BLaER1 treated with 17β-estradiol and CSF1 and Interleukin-3, amounts not matched to agents 10 nM and 100 nM (cell line): ENCODE data around the gene MMADHC.

Experiments used
- H3K27ac ChIP-seq, 11 experiments: shearing (Covaris generic); formaldehyde crosslinking; 2 replicates each; pipeline ENCODE4 v1.8.1; 2022
- H3K27me3 ChIP-seq, 11 experiments: shearing (Covaris generic); formaldehyde crosslinking; 2 replicates each; pipeline ENCODE4 v1.8.1; 2022
- H3K36me3 ChIP-seq, 11 experiments: shearing (Covaris generic); formaldehyde crosslinking; 2 replicates each; pipeline ENCODE4 v1.8.1; 2022
- H3K4me1 ChIP-seq, 10 experiments: shearing (Covaris generic); formaldehyde crosslinking; 2 replicates each; pipeline ENCODE4 v1.8.1; 2022
- H3K4me2 ChIP-seq, 11 experiments: shearing (Covaris generic); formaldehyde crosslinking; 2 replicates each; pipeline ENCODE4 v1.8.1; 2022
- H3K4me3 ChIP-seq, 10 experiments: shearing (Covaris generic); formaldehyde crosslinking; 2 replicates each; pipeline ENCODE4 v1.8.1; 2022
- H3K9ac ChIP-seq, 11 experiments: shearing (Covaris generic); formaldehyde crosslinking; 2 replicates each; pipeline ENCODE4 v1.8.1; 2022
- H3K9me3 ChIP-seq, 11 experiments: shearing (Covaris generic); formaldehyde crosslinking; replicated peaks in 1 of 11; 2 replicates each; pipeline ENCODE4 v1.8.1; 2022
- H4K20me1 ChIP-seq, 11 experiments: shearing (Covaris generic); formaldehyde crosslinking; 2 replicates each; pipeline ENCODE4 v1.8.1; 2022
- Cebpa-rat ChIP-seq, 11 experiments: shearing (Covaris generic); IDR thresholded peaks; 2 replicates each; pipeline ENCODE4 v1.8.1; 2022

Gene MMADHC

DNA sequence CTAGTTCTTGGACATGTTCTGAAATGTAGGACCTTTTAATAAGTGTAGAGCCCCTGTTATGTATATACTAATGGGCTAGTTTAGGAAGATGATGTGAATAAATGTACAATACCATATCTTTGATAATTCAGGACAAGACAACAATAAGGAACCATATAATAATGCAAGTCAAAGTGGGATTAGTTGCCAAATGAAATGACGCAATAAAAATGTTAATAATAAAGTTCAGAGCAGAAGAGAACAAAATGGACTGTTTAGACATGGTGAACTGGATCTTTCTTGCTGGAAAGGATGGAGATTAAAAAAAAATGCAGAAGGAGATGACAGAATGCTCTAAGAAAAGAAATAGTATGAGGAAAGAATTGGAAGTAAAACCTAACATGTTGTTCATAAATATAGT, 43.7 kb downstream of the MMADHC start:
- no peak for TF ChIP-seq Cebpa-rat (IDR thresholded peaks at IDR 0.05)
- Histone ChIP-seq H4K20me1 (no peaks in the 10 kb centered on the region), H3K27ac (no peak overlapping the region), H3K4me2 (no peak overlapping the region), H3K9ac (no peak overlapping the region), H3K4me3 (no peak overlapping the region), H3K36me3 (no peaks in the 10 kb centered on the region), H3K27me3 (no peaks in the 10 kb centered on the region), H3K4me1 (no peaks in the 10 kb centered on the region), H3K9me3 (no peaks in the 10 kb centered on the region)

DNA sequence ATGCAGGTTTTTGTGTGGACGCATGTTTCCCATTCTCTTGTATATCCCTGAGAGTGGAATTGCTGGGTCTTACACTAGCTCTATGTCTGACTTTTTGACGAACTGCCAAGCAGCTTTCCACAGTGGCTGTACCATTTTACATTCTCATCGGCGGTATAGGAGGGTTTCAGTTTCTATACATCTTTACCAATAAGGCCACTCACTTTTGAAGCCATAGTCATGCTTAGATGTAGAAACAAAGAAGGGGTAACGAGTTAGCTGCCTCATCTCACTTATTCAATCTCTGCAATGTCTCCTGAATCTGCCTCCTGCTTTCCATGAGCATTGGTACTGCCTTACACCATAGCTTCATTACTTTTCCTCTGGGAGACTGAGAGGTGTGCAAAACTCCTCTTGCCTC, 47.4 kb downstream of the MMADHC start:
- no peak for TF ChIP-seq Cebpa-rat (IDR thresholded peaks at IDR 0.05)
- no peaks in the 10 kb centered on the region for H4K20me1 ChIP-seq
- no peaks in the 10 kb centered on the region for H3K36me3 ChIP-seq
- H3K4me2 ChIP-seq = no peak overlapping the region
- peaks cover 0 to 8% (median 0%) of the 10 kb centered on the region in 10 experiments; a peak in 3 of 20 replicates for H3K4me1 ChIP-seq
- no peaks in the 10 kb centered on the region for H3K27me3 ChIP-seq
- H3K9me3 ChIP-seq = peaks cover 0 to 1% (median 0%) of the 10 kb centered on the region in 11 experiments; a peak in 1 of 22 replicates
- H3K9ac ChIP-seq = no peak overlapping the region
- no peak overlapping the region for H3K4me3 ChIP-seq
- no peak overlapping the region for H3K27ac ChIP-seq

DNA sequence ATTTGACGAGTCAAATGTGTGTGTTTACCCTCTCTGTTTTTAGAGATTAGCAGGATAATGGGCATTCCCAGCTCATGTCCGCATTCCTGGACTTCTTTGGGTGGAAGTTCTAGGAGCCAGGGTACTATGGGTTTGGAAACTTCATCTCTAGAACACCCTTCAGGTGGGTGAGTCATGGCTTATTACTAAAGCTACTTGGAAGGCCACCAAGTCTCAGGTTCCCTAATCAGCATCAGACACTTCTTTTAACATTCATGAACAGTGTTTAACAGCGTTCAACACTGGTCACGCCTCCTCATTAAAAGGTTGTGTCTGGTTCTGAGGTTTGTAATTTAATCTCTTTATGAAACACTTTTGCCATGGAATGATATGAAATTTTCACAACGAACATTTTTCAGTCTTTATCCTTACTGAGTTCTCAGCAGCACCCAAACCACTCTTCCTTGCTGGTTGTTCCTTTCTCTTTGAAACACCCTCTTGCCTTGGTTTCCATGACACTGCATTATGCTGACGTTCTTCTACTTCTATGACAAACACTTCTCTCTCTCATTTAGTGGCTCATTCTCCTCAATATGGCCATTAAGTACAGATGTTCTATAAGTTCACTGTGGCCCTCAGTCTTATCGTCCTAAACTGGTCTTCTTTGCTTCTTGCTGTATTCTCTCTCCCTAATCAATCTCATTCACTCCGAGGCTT, 49.3 kb downstream of the MMADHC start:
- Histone ChIP-seq H3K27ac (no peak overlapping the region), H3K36me3 (no peaks in the 10 kb centered on the region), H3K9me3 (peaks cover 0 to 3% (median 0%) of the 10 kb centered on the region in 11 experiments; a peak in 1 of 22 replicates), H3K4me1 (peaks cover 0 to 8% (median 0%) of the 10 kb centered on the region in 10 experiments; a peak in 3 of 20 replicates), H3K4me2 (no peak overlapping the region), H4K20me1 (no peaks in the 10 kb centered on the region), H3K9ac (no peak overlapping the region), H3K27me3 (no peaks in the 10 kb centered on the region), H3K4me3 (no peak overlapping the region)
- no peak for TF ChIP-seq Cebpa-rat (IDR thresholded peaks at IDR 0.05)

DNA sequence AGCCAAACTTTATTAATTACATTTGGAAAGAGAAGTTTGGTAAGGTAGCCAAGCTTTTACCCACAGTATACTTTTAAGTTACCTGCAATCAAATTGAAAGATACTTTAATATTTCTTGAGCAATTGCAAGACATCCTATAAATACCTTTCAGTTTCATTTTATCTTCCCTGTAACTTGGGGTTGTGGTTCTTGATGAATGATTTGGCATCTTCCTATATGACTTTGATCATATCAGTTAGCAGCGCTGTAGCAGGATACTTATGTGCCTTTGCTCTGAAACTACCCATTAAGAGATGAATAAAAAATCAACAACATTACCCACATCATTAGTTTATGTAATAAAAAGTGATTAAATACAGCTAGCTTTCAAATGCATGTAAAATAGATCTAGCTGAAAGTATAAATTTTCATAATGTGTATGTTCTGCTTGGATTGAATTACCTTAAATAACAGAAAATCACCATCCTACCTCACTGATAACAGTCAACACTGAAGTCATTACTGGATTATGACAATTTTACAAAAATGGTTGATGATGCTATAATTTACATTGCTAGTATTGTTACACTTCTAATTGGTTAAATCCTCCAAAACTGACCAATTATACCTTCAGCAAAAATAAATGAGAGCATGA, 50.4 kb downstream of the MMADHC start:
- no peak for TF ChIP-seq Cebpa-rat (IDR thresholded peaks at IDR 0.05)
- 0 out of 22 replicates have a peak overlapping the region, but pooled peaks of 1 of the 11 experiments have one; percentile 18 for H3K27ac ChIP-seq
- H3K9me3 ChIP-seq = peaks cover 0 to 3% (median 0%) of the 10 kb centered on the region in 11 experiments; a peak in 1 of 22 replicates
- no peaks in the 10 kb centered on the region for H3K27me3 ChIP-seq
- H3K36me3 ChIP-seq = no peaks in the 10 kb centered on the region
- H3K4me2 ChIP-seq = peak overlapping the region in 2 of 11 experiments; percentile 4 to 6; a peak in 1 of 22 replicates
- H3K4me1 ChIP-seq = peaks cover 0 to 8% (median 0%) of the 10 kb centered on the region in 10 experiments; a peak in 3 of 20 replicates
- no peak overlapping the region for H3K4me3 ChIP-seq
- H4K20me1 ChIP-seq = no peaks in the 10 kb centered on the region
- H3K9ac ChIP-seq = no peak overlapping the region

DNA sequence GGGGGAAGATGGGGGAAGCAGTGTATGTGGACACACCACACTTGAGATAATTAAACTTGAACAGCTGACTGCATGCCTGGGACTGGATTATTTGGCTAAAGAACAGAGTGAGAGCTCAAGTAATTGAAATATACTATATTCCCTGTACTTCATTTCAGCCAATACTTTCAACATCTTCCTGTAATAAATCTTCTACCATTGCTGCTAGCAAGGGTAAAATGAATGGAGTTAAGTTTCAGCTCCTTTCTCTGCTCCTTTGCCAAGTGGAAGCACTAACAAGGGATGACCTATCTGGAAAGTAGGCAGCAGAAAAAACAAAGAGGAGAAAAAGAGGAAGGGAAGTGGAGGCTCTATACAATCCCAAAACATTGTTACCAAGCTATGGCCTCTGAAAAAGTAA, 50.9 kb downstream of the MMADHC start:
- Histone ChIP-seq H3K9ac (no peak overlapping the region), H3K4me2 (peak overlapping the region in 2 of 11 experiments; percentile 4 to 6; a peak in 1 of 22 replicates), H3K4me1 (peaks cover 0 to 8% (median 0%) of the 10 kb centered on the region in 10 experiments; a peak in 3 of 20 replicates), H3K36me3 (no peaks in the 10 kb centered on the region), H3K4me3 (no peak overlapping the region), H4K20me1 (no peaks in the 10 kb centered on the region), H3K27ac (0 out of 22 replicates have a peak overlapping the region, but pooled peaks of 1 of the 11 experiments have one; percentile 18), H3K27me3 (no peaks in the 10 kb centered on the region), H3K9me3 (peaks cover 0 to 3% (median 0%) of the 10 kb centered on the region in 11 experiments; a peak in 1 of 22 replicates)
- TF ChIP-seq Cebpa-rat (IDR thresholded peaks at IDR 0.05) = no peak

DNA sequence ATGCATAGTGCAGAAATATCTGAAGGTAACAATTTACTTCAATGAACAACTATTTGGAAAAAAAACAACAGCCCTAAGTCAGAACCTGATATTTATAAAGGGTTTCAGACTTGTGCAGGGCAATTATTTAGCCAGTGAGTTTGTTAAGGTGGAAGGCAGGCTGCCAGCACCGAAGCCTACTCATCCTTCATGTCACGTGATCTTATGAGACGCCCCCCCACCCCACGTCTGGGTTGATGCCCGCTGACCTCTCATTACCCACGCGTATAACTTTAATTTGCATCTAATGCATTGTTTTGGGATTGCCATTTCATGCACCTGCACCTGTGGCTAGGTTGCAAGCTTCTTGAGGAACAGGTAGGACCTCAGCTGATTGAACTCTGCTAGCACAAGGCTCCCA, 52.9 kb downstream of the MMADHC start:
- Histone ChIP-seq H3K4me2 (no peak overlapping the region), H3K36me3 (no peaks in the 10 kb centered on the region), H3K27me3 (no peaks in the 10 kb centered on the region), H3K4me1 (peaks cover 0 to 8% (median 0%) of the 10 kb centered on the region in 10 experiments; a peak in 3 of 20 replicates), H4K20me1 (no peaks in the 10 kb centered on the region), H3K9ac (no peak overlapping the region), H3K9me3 (peaks cover 0 to 3% (median 0%) of the 10 kb centered on the region in 11 experiments; a peak in 1 of 22 replicates), H3K27ac (no peak overlapping the region), H3K4me3 (no peak overlapping the region)
- no peak for TF ChIP-seq Cebpa-rat (IDR thresholded peaks at IDR 0.05)

DNA sequence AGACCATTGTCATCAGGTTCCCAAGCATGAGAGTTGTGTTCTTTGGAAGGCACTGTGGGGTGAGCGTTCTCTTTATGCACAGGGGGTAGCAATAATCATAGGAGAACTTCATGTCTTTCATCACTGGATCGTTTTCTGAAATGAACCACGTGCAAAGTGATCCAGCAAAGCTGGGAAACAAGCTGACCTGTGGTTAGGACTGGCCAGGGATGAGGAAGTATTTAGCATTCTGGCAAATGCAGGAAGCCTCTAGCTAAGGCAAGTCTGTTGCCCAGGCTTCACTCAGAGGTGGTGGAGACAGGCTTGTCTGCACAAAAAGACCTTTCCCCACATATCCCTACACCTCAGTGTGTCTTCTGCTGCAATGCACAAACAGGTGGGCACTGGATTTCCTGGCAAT, 58.6 kb downstream of the MMADHC start:
- H3K9me3 ChIP-seq = peaks cover 0 to 8% (median 4%) of the 10 kb centered on the region in 11 experiments; a peak in 5 of 22 replicates
- 0 out of 22 replicates have a peak overlapping the region, but pooled peaks of 1 of the 11 experiments have one; percentile 28 for H3K4me2 ChIP-seq
- H3K4me3 ChIP-seq = no peak overlapping the region
- no peak overlapping the region for H3K9ac ChIP-seq
- H3K27me3 ChIP-seq = no peaks in the 10 kb centered on the region
- H3K27ac ChIP-seq = no peak overlapping the region
- no peaks in the 10 kb centered on the region for H3K4me1 ChIP-seq
- H4K20me1 ChIP-seq = no peaks in the 10 kb centered on the region
- H3K36me3 ChIP-seq = no peaks in the 10 kb centered on the region
- no peak for TF ChIP-seq Cebpa-rat (IDR thresholded peaks at IDR 0.05)

DNA sequence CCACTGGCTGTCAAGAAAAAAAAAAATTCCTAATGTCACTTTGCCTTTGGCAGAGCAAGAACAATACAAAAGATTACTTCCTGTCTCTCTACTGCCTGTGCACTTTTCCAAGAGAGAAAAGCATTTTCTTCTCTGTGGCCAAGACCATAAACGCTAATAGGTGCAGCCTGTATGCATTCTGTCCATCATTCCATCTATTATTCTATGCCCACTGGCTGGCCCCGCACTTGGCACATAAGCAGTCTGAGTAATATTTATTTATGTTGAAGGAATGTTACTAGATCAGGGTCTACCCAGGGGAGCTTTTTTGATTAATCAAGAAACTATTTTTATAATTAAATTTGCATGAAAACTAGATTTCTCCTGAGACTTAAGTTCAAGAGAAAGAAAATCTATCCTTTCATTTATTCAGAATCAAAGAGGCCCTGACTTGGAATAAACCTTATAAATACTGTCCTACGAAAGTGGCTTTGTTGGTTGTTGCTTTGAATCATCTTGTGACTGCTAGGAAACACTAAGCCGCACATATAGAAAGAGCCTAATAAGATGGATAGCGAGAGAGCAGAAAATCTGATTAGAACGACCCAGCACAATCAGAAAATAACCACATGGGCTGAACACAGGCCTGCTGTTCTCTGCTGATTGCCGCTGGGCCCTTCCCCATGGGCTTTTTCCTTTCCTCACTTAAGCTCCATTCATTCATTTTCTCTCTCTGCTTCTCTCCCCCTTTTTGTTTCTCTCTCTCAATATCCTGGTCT, 59.4 kb downstream of the MMADHC start:
- no peak overlapping the region for H3K9ac ChIP-seq
- H4K20me1 ChIP-seq = no peaks in the 10 kb centered on the region
- no peak overlapping the region for H3K4me2 ChIP-seq
- no peaks in the 10 kb centered on the region for H3K36me3 ChIP-seq
- H3K27me3 ChIP-seq = no peaks in the 10 kb centered on the region
- H3K27ac ChIP-seq = no peak overlapping the region
- no peak for TF ChIP-seq Cebpa-rat (IDR thresholded peaks at IDR 0.05)
- H3K9me3 ChIP-seq = peaks cover 0 to 11% (median 4%) of the 10 kb centered on the region in 11 experiments; a peak in 9 of 22 replicates
- H3K4me3 ChIP-seq = no peak overlapping the region
- H3K4me1 ChIP-seq = no peaks in the 10 kb centered on the region

DNA sequence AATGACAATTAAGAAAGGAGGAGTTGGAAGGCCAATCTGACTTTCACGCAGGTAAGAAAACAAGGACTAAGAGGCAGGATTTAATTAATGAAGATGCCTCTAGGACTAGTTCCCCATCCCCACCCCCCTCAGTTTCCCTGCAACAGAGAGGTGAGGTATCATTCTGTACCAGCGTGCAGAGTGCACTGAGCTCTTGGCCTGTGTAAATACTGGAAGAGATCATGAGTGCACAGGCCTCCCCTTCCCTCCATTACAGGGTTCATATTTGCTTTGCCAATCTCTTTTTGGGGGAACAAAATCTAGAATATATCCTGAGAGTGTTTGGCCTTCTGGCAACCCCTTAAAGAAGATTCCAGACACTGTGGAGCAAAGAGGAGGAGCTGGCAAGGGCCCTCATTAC, 60.9 kb downstream of the MMADHC start:
- Histone ChIP-seq H3K36me3 (no peaks in the 10 kb centered on the region), H4K20me1 (no peaks in the 10 kb centered on the region), H3K4me1 (no peaks in the 10 kb centered on the region), H3K4me3 (no peak overlapping the region), H3K9ac (no peak overlapping the region), H3K4me2 (no peak overlapping the region), H3K27ac (no peak overlapping the region), H3K27me3 (no peaks in the 10 kb centered on the region), H3K9me3 (peaks cover 0 to 16% (median 7%) of the 10 kb centered on the region in 11 experiments; a peak in 12 of 22 replicates)
- no peak for TF ChIP-seq Cebpa-rat (IDR thresholded peaks at IDR 0.05)
